Stomach (tissue), 4 donors: ENCODE data around the gene PDHX.

ENCODE experiments used
- EP300 ChIP-seq: sonication (generic); formaldehyde crosslinking; IDR thresholded peaks from one replicate; pipeline ENCODE4 v1.6.1; 2017; ENCODE audit warnings: antibody characterized with exemption
- POLR2A ChIP-seq, 4 donors: fragments of 450-650 bp; IDR thresholded peaks; one replicate each; pipeline ENCODE4 v1.6.1; 2016; ENCODE audit warnings: antibody characterized with exemption in 4 of 4, control low read depth in 2 of 4, mild to moderate bottlenecking in 1 of 4, moderate library complexity in 1 of 4
- TF ChIP-seq, protein P1 (sequence below), 7 experiments: fragments of 450-650 bp in 4 of 7; fragments of 200-600 bp in 3 of 7; sonication (generic) in 3 of 7; IDR thresholded peaks; one replicate each; pipeline ENCODE4 v1.5.1; 2016 to 2019; ENCODE audit warnings: antibody characterized with exemption in 7 of 7, control low read depth in 2 of 7, mild to moderate bottlenecking in 1 of 7

DNA sequence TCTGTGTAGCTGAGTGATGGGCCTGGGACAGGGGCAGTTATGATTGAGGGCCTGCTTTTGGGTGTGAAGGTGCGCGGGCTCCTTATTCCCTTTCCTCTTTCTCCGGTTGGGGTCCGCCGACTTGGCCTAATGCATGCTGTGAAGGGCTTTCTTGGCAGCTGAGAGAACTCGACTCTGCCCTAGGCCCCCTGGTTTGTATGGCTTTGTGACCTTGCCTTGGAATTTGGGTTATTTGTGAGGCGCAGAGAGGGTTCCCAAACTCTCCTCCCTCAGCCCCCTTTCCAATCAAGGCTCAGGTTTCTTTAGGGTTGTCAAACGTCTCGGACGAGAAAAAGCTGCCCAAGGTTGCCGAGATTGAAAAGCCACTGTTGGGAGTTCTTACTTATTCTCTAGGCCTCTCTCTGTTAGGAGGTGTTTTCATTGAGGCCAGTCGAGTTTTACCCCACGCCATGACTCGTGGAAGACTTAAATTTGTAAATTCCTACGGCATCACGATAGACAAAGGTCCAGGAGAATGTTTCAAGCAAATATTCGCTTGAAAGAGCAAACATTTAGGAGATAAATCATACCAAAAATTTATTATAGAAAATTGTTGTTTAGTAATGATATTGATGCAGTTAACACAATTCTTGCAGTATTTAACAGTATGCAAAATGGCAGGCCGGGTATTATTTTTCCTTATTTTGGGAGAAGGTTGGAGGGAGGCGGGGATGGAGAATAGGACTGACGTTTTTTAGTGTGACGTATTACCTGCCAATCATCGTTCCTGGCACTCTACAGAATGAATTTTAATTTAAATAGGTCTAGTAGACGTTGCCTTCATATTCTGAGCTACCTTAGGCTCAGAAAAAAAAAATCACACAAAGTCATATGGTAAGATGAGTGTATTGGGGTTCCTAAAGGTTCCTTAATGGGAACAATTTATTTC is 689 bp downstream of the PDHX start:
- TF ChIP-seq, protein P1, sequence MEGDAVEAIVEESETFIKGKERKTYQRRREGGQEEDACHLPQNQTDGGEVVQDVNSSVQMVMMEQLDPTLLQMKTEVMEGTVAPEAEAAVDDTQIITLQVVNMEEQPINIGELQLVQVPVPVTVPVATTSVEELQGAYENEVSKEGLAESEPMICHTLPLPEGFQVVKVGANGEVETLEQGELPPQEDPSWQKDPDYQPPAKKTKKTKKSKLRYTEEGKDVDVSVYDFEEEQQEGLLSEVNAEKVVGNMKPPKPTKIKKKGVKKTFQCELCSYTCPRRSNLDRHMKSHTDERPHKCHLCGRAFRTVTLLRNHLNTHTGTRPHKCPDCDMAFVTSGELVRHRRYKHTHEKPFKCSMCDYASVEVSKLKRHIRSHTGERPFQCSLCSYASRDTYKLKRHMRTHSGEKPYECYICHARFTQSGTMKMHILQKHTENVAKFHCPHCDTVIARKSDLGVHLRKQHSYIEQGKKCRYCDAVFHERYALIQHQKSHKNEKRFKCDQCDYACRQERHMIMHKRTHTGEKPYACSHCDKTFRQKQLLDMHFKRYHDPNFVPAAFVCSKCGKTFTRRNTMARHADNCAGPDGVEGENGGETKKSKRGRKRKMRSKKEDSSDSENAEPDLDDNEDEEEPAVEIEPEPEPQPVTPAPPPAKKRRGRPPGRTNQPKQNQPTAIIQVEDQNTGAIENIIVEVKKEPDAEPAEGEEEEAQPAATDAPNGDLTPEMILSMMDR (IDR thresholded peaks at IDR 0.05): no peak
- TF ChIP-seq EP300 (no peak), POLR2A (IDR thresholded peaks at IDR 0.05) (no peak)
